ENCODE results near the gene TXNDC15. TPM values are rescaled to one million over a fixed set of nuclear protein-coding genes. Genes with fewer than 3 reads are reported as not detected.

The TXNDC15 gene
- total RNA-seq, 2 experiments from 2014 or later = 42.6 to 46.7 TPM

DNA sequence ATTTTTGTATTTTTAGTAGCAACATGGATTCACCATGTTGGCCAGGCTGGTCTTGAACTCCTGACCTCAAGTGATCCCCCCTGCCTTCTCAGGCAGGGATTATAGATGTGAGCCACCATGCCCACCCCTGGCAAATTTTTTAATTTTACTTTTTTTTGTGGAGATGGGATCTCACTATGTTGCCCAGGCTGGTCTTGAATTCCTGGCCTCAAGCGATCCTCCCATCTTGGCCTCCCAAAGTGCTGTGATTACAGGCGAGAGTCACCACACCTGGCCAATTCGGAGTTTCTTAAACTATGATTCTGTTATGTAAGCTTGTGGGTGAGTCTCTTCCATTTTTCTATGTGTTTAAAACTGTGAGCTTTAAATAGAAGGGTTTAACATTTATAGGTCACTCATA is 58.3 kb downstream of the TXNDC15 start:
- Mint-ChIP-seq H3K4me1 (ENCODE audit: low read depth) (no peaks in the 10 kb centered on the region), H3K4me3 (no peak overlapping the region), H3K36me3 (ENCODE audit: low read depth) (peaks cover 22% of the 10 kb centered on the region), H3K27me3 (ENCODE audit: low read depth) (no peaks in the 10 kb centered on the region), H3K27ac (no peak overlapping the region), H3K9me3 (ENCODE audit: insufficient read depth) (no peaks in the 10 kb centered on the region)
- CTCF ChIA-PET = interaction anchor here (1.3 kb wide), 1 partner anchor 15 kb away, joined by 3 read pairs; no protein-coding TSS in a partner anchor
- POLR2A ChIA-PET = no interaction called here
- ATAC-seq = no peak
- DNase-seq = no peak

DNA sequence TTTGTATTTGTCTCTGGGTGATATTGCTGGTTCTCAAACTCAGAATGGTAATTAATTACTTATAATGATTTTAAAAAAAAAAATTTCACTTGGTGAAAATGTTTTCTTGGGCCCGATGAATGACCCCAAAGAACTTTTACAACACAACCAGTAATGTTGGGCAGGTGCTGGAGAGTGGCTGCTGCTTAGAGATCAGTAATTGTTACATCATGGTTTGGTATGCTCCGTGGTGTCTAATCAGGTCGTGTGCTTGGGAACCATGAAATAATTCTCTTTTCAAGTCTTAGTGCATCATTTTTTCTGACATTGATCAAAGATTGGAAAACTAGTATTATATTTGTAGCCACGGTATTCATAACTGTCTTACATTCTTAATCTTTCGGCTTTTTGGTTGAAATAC is 60.0 kb downstream of the TXNDC15 start:
- ATAC-seq (no peak), DNase-seq (no peak)
- Mint-ChIP-seq H3K4me1 (ENCODE audit: low read depth) (no peaks in the 10 kb centered on the region), H3K4me3 (no peak overlapping the region), H3K27ac (no peak overlapping the region), H3K9me3 (ENCODE audit: insufficient read depth) (no peaks in the 10 kb centered on the region), H3K36me3 (ENCODE audit: low read depth) (peaks cover 21% of the 10 kb centered on the region), H3K27me3 (ENCODE audit: low read depth) (no peaks in the 10 kb centered on the region)
- ChIA-PET CTCF (no interaction called here), POLR2A (interaction anchor here (0.6 kb wide), 1 partner anchor 196 kb away, joined by 3 read pairs; the partner anchor contains the start of gene CAMLG)

DNA sequence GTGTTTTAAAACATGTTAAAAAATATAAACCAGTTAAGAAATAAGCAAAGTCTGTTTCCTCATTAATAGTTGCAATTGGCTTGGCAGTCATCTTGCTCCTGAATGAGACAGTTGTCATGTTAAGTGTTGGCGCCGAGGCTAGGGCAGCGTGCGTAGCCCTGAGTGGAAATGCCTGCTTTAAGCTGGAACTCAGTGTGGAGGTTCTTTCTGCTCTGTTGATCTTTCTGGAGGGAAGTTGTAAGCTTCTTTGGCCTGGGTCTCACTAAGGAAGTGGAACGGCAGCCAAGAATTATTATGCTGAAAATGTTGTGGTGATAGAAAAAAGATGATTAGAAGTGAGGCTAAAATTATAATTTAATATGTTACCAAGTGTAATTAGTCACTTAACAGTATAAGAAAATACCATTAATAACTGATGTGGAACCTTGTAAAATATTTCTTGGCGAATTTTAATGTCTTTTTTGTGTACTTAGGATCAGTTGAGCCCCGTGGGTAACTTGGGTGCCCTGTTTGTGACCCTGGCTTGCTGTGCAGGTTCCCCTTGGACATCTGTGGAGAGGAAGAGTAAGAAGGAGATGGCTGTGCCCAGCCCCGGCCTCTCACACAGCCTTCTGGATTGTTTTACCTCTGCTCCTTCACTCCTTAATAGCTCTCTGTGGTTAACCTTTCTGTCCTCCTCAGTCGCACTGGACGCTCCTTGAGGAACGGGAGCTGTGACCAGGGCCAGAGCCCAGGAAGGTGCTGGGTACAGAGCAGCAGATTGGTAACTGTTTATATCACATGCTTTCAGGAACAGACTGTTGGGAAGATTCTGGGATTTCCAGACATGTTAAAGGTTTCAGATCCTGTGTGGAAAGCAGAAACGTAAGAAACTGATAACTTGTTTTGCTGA is 61.8 kb downstream of the TXNDC15 start:
- ChIA-PET CTCF (no interaction called here), POLR2A (no interaction called here)
- H3K27ac Mint-ChIP-seq = no peak overlapping the region
- no peak overlapping the region for H3K4me3 Mint-ChIP-seq
- peaks cover 21% of the 10 kb centered on the region for H3K36me3 Mint-ChIP-seq (ENCODE audit: low read depth)
- no peaks in the 10 kb centered on the region for H3K27me3 Mint-ChIP-seq (ENCODE audit: low read depth)
- H3K9me3 Mint-ChIP-seq (ENCODE audit: insufficient read depth) = no peaks in the 10 kb centered on the region
- ATAC-seq = no peak
- DNase-seq = no peak
- no peaks in the 10 kb centered on the region for H3K4me1 Mint-ChIP-seq (ENCODE audit: low read depth)

DNA sequence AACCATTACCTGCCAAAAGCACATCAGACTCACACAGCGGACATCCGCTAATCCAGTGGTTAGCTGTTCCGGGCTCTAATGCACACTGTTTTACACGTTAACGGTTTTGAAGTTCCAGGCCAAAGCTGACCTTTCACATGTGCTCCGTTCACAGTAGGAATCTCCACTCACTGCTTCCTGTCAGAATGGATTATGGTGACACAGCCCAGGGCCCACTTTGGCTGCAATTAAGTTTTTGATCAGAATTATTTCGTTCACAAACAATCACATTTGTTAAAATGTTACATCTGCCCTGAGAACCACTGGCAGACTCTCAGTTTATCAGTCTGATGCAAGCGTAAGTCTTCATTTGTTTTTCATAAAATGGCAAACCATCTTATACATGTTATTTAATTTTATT is 63.4 kb downstream of the TXNDC15 start:
- CTCF ChIA-PET = no interaction called here
- DNase-seq = no peak
- no peak overlapping the region for H3K4me3 Mint-ChIP-seq
- peaks cover 20% of the 10 kb centered on the region for H3K36me3 Mint-ChIP-seq (ENCODE audit: low read depth)
- no peaks in the 10 kb centered on the region for H3K4me1 Mint-ChIP-seq (ENCODE audit: low read depth)
- no peak overlapping the region for H3K27ac Mint-ChIP-seq
- no peak for ATAC-seq
- no peaks in the 10 kb centered on the region for H3K9me3 Mint-ChIP-seq (ENCODE audit: insufficient read depth)
- POLR2A ChIA-PET = no interaction called here
- no peaks in the 10 kb centered on the region for H3K27me3 Mint-ChIP-seq (ENCODE audit: low read depth)

DNA sequence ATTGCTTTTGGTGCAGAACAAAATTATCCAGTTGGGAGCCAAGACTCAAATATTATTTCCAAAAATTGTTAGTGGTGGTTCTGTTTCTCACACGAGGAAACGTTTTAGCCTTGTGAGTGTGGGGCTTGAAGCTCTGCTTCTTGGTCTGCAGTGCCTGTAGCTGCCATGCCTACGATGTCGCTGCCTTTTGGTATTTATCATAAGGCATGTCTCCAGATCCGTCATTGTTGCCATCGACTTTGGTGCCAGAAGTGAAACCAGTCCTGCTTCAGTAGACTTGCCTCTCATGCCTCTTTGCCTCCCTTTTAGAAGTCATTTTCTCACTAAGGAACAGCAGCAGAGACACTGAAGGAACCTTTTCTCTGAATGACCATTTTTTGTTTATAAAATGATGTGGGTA is 63.9 kb downstream of the TXNDC15 start:
- Mint-ChIP-seq H3K9me3 (ENCODE audit: insufficient read depth) (no peaks in the 10 kb centered on the region), H3K27me3 (ENCODE audit: low read depth) (no peaks in the 10 kb centered on the region), H3K4me1 (ENCODE audit: low read depth) (no peaks in the 10 kb centered on the region), H3K36me3 (ENCODE audit: low read depth) (peaks cover 20% of the 10 kb centered on the region), H3K4me3 (no peak overlapping the region), H3K27ac (no peak overlapping the region)
- DNase-seq = no peak
- no peak for ATAC-seq
- POLR2A ChIA-PET = no interaction called here
- CTCF ChIA-PET = no interaction called here

DNA sequence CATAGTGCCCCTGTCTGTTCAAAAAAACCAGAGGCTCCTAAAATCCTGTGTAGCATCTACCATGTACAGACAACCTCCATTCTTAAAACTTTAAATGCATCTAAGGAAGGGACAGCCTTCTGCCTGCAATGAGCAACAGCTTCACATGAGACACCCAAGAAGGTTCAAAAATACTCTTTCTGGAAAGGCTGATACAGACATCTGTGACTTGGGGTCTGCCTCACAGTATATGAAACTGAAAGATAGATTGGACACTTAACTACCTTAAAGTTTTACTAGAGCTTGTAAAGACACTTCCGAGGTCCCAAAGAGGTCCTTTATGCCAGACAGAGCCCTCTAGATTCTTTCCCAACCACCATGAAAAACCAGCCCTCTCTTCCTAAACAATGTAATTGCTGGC is 65.3 kb downstream of the TXNDC15 start:
- Mint-ChIP-seq H3K27me3 (ENCODE audit: low read depth) (no peaks in the 10 kb centered on the region), H3K4me3 (no peak overlapping the region), H3K9me3 (ENCODE audit: insufficient read depth) (no peaks in the 10 kb centered on the region), H3K36me3 (ENCODE audit: low read depth) (peaks cover 15% of the 10 kb centered on the region), H3K27ac (no peak overlapping the region), H3K4me1 (ENCODE audit: low read depth) (no peaks in the 10 kb centered on the region)
- POLR2A ChIA-PET = no interaction called here
- DNase-seq (no peak), ATAC-seq (no peak)
- CTCF ChIA-PET = no interaction called here

DNA sequence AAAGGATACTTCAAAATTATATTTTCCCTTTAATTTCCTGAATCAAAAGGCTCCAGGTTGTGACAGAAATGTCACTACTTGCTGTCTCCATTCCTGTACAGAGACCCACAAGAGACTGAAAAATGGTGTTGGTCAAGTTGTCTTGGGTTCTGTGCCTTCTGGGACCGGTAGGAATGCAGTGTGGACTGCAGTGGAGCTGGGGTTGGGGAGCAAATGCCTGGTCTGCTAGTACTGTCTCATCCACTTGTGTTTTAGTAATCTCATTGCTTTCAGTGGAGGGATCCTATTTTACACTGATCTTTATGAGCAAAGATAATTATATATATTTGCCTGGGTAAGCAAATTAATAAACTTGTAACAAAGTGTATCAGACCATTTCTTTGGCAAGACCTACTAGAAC is 69.4 kb downstream of the TXNDC15 start:
- Mint-ChIP-seq H3K9me3 (ENCODE audit: insufficient read depth) (no peaks in the 10 kb centered on the region), H3K4me1 (ENCODE audit: low read depth) (no peaks in the 10 kb centered on the region)

DNA sequence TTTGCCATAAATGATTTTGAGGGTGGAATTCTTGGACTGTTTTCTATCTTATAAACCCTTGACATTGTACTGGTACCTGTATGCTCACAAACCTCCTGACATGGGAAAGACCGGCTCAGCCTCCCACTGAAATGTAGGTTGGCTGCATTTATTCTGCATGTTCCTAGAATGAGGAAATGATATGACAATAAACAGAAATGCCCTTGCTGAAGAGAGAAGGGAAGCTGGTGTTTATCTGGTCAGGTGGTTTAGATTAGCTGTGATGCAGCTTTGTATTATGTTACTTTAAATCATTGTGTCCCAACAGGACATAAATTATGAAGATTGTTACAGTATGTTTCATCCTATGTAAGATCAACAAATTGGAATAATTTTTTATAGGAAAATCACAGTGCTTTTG is 70.5 kb downstream of the TXNDC15 start:
- no peak for DNase-seq
- Mint-ChIP-seq H3K9me3 (ENCODE audit: insufficient read depth) (no peaks in the 10 kb centered on the region), H3K4me3 (no peak overlapping the region), H3K27ac (no peak overlapping the region), H3K4me1 (ENCODE audit: low read depth) (no peaks in the 10 kb centered on the region), H3K36me3 (ENCODE audit: low read depth) (peaks cover 5% of the 10 kb centered on the region), H3K27me3 (ENCODE audit: low read depth) (no peaks in the 10 kb centered on the region)
- no peak for ATAC-seq
- ChIA-PET CTCF (no interaction called here), POLR2A (no interaction called here)

More for the DNA sequence above, 69.4 kb downstream of the TXNDC15 start:
- peaks cover 5% of the 10 kb centered on the region for H3K36me3 Mint-ChIP-seq (ENCODE audit: low read depth)
- no peak for DNase-seq
- no peak overlapping the region for H3K4me3 Mint-ChIP-seq
- no peak overlapping the region for H3K27ac Mint-ChIP-seq
- ATAC-seq = no peak
- H3K27me3 Mint-ChIP-seq (ENCODE audit: low read depth) = no peaks in the 10 kb centered on the region
- POLR2A ChIA-PET = no interaction called here
- CTCF ChIA-PET = no interaction called here

DNA sequence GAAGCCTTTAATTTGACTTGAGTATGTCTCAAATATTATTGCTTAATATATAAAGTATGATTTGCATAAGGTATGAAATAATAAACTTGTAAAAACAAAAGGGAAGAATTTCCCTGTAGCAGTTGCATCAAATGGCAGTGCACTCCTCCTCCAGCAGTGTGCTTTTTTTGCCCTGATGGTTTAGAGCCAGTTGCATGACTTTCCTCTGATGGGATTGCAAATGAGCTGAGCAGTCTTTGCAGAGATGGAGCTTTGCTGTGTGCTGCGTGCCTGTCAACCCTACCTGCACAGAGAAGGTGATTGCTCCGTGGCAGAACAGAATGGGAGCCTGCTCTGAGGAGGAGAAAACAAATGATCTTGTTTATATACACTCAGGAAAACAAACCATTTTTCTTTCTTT is 70.9 kb downstream of the TXNDC15 start:
- Mint-ChIP-seq H3K4me1 (ENCODE audit: low read depth) (no peaks in the 10 kb centered on the region), H3K36me3 (ENCODE audit: low read depth) (peaks cover 5% of the 10 kb centered on the region), H3K4me3 (no peak overlapping the region), H3K27me3 (ENCODE audit: low read depth) (no peaks in the 10 kb centered on the region), H3K9me3 (ENCODE audit: insufficient read depth) (no peaks in the 10 kb centered on the region), H3K27ac (no peak overlapping the region)
- ATAC-seq = no peak
- DNase-seq = no peak
- ChIA-PET CTCF (no interaction called here), POLR2A (no interaction called here)

DNA sequence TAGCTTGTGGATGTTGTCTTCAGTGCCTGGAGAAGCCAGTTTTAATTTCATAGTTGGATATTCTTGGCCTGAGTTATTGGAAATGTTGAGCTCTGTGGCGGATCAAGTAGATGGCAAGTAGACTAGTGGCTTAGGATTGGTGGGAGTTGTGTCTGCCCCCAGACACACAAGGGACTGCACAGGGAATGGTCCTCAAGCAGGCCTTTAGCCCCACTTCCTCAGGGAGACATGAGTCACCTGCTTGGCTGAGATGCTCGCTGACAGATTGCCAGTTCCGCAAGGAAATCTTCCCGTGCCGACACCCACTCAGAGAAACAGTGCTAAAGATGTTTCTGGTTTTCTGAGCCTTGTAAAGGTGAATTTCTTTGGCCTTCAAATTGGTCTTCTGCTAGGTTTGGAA is 74.7 kb downstream of the TXNDC15 start:
- no peak overlapping the region for H3K27ac Mint-ChIP-seq
- peaks cover 3% of the 10 kb centered on the region for H3K9me3 Mint-ChIP-seq (ENCODE audit: insufficient read depth)
- H3K27me3 Mint-ChIP-seq (ENCODE audit: low read depth) = no peaks in the 10 kb centered on the region
- H3K36me3 Mint-ChIP-seq (ENCODE audit: low read depth) = peaks cover 4% of the 10 kb centered on the region
- no peaks in the 10 kb centered on the region for H3K4me1 Mint-ChIP-seq (ENCODE audit: low read depth)
- H3K4me3 Mint-ChIP-seq = no peak overlapping the region
- ChIA-PET POLR2A (no interaction called here), CTCF (interaction anchor here (1.2 kb wide), 1 partner anchor 16 kb away, joined by 3 read pairs; no protein-coding TSS in a partner anchor)
- DNase-seq = no peak
- ATAC-seq = no peak

DNA sequence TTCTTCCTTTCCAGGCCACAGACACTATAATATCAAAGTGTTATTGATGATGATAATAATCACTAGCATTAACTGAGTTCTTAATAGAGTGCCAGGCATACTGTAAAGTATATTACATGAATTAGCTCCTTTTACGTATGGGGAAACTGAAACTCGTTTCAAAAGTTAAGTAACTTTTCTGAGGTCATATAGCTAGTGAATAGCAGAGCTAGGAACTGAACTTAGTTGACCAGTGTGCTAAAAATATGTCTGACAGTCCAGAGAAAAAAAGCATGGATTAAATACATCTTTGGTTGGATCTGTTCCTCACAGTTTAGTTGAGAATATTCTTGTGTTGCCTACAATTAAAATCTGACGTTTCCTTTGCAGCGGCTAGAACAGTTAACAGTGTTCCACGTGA is 75.1 kb downstream of the TXNDC15 start:
- POLR2A ChIA-PET = no interaction called here
- H3K27ac Mint-ChIP-seq = no peak overlapping the region
- DNase-seq = no peak
- CTCF ChIA-PET = interaction anchor here (0.6 kb wide), 1 partner anchor 988 kb away, joined by 3 read pairs; no protein-coding TSS in a partner anchor
- H3K27me3 Mint-ChIP-seq (ENCODE audit: low read depth) = no peaks in the 10 kb centered on the region
- H3K9me3 Mint-ChIP-seq (ENCODE audit: insufficient read depth) = peaks cover 7% of the 10 kb centered on the region
- H3K36me3 Mint-ChIP-seq (ENCODE audit: low read depth) = peaks cover 6% of the 10 kb centered on the region
- no peak overlapping the region for H3K4me3 Mint-ChIP-seq
- H3K4me1 Mint-ChIP-seq (ENCODE audit: low read depth) = no peaks in the 10 kb centered on the region
- ATAC-seq = no peak

Measured in activated CD8-positive, alpha-beta T cell treated with anti-CD3 and anti-CD28 coated beads, Interleukin-2, amount 10 ng/mL, durations not matched to agents 7 days and 5 days (primary cell).